Tibial nerve (tissue), 4 donors: ENCODE results near the gene YBX2. TPM values are rescaled to one million over a fixed set of nuclear protein-coding genes. Genes with fewer than 3 reads are reported as not detected.

Experiments used
- DNase-seq, 2 donors: peaks; one replicate each; pipeline ENCODE4 v3.0.0-alpha.2; 2019; ENCODE audit warnings: low spot score in 2 of 2
- H3K27ac ChIP-seq, 4 donors: fragments of 200-600 bp; sonication (generic) in 3 of 4; one replicate each; pipeline ENCODE4 v1.5.1; 2017 to 2019; ENCODE audit warnings: mild to moderate bottlenecking in 1 of 4
- H3K27me3 ChIP-seq, 2 donors: fragments of 200-600 bp; sonication (generic) in 1 of 2; one replicate each; pipeline versions ENCODE4 v1.5.1 to v1.6.0; 2017 to 2019
- H3K36me3 ChIP-seq, 3 donors: fragments of 200-600 bp; sonication (generic); one replicate each; pipeline ENCODE4 v1.5.1; 2018 to 2019
- H3K4me1 ChIP-seq, 4 donors: fragments of 200-600 bp; sonication (generic) in 3 of 4; one replicate each; pipeline ENCODE4 v1.5.1; 2017 to 2019
- H3K4me3 ChIP-seq, 4 donors: fragments of 200-600 bp; sonication (generic) in 3 of 4; one replicate each; pipeline ENCODE4 v1.5.1; 2017 to 2019; ENCODE audit warnings: mild to moderate bottlenecking in 1 of 4, moderate library complexity in 1 of 4
- H3K9me3 ChIP-seq, 4 donors: fragments of 200-600 bp; sonication (generic) in 3 of 4; one replicate each; pipeline ENCODE4 v1.5.1; 2017 to 2019
- CTCF ChIP-seq, 5 experiments: fragments of 200-600 bp in 3 of 5; fragments of 450-650 bp in 2 of 5; sonication (generic) in 3 of 5; IDR thresholded peaks; one replicate each; pipeline ENCODE4 v1.5.1; 2016 to 2019; ENCODE audit warnings: antibody characterized with exemption in 5 of 5, mild to moderate bottlenecking in 3 of 5, moderate library complexity in 2 of 5
- EP300 ChIP-seq, 2 donors: sonication (generic); formaldehyde crosslinking; IDR thresholded peaks; one replicate each; pipeline ENCODE4 v1.6.1; 2017; ENCODE audit warnings: antibody characterized with exemption in 2 of 2, mild to moderate bottlenecking in 1 of 2
- POLR2A ChIP-seq, 2 donors: fragments of 450-650 bp; IDR thresholded peaks; one replicate each; pipeline ENCODE4 v1.6.1; 2017; ENCODE audit warnings: antibody characterized with exemption in 2 of 2, mild to moderate bottlenecking in 2 of 2, moderate library complexity in 2 of 2
- WGBS, 2 donors: methylation state at CpG; one replicate each; pipeline ENCODE4 v1.1.5; 2018; 5-methylcytosine and 5-hydroxymethylcytosine counted together
- total RNA-seq, 4 donors: library from RNA; depleted of rRNA; stranded (reverse); fragments of >200 nt; gene quantifications; one replicate each; pipeline ENCODE4 v1.1.0, GENCODE V29; 2016

Gene YBX2
- total RNA-seq, 4 donors from 2014 or later = under 0.01 to 2.1 (median 0.52) TPM

- Histone ChIP-seq H3K4me3 (no peak overlapping the region), H3K4me1 (peaks cover 0 to 25% (median 17%) of the 10 kb centered on the region in 4 donors), H3K27ac (no peak overlapping the region), H3K36me3 (peaks cover 8 to 84% (median 26%) of the 10 kb centered on the region in 3 donors), H3K27me3 (no peaks in the 10 kb centered on the region), H3K9me3 (no peaks in the 10 kb centered on the region)
- TF ChIP-seq EP300 (IDR thresholded peaks at IDR 0.05) (no peak), CTCF (IDR thresholded peaks at IDR 0.05) (no peak), POLR2A (IDR thresholded peaks at IDR 0.05) (no peak)
- no peak for DNase-seq
- WGBS, 2 donors = 89 to 91% methylated on average over 10 of the region's 13 CpGs
These were observed 23.9 kb upstream of the YBX2 start for GRCh38 chr17:7318121-7318860.

DNA sequence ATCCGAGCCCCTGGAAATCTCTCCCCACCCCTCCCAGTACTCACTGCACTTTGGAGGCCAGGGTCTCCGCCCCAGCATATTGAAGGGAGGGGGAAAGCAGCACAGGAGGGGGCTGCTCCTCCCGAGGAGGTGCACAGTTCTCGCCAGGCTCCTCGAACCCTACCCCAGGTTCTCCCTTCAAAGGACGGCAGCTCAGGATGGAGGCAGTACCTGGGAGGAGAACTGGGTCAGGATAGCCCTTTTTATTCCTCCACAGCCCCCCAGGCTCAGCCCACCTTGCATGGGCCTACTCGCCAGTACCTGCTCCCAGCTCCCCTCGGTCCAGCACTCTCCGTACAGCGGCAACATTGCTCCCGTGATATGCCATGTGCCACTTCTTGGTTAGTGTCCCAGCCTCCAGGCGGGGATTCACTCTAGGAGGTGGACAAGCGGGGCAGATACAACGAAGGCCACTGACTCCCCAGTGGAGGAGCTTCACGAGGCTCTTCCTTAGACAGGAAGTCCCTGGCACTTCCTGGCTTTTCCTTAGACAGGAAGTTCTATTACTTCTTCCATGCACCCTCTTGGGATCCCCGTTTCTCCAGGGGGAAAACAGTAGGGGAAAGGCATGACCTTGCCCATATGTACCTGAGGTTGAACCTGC, 22.8 kb upstream of the YBX2 start:
- 85 to 88% methylated on average over 16 of the region's 16 CpGs for WGBS, 2 donors
- Histone ChIP-seq H3K9me3 (no peaks in the 10 kb centered on the region), H3K4me3 (no peak overlapping the region), H3K36me3 (peaks cover 10 to 84% (median 23%) of the 10 kb centered on the region in 3 donors), H3K4me1 (peaks cover 0 to 36% (median 23%) of the 10 kb centered on the region in 4 donors), H3K27me3 (no peaks in the 10 kb centered on the region), H3K27ac (no peak overlapping the region)
- TF ChIP-seq POLR2A (IDR thresholded peaks at IDR 0.05) (no peak), EP300 (IDR thresholded peaks at IDR 0.05) (no peak)
- DNase-seq = no peak

DNA sequence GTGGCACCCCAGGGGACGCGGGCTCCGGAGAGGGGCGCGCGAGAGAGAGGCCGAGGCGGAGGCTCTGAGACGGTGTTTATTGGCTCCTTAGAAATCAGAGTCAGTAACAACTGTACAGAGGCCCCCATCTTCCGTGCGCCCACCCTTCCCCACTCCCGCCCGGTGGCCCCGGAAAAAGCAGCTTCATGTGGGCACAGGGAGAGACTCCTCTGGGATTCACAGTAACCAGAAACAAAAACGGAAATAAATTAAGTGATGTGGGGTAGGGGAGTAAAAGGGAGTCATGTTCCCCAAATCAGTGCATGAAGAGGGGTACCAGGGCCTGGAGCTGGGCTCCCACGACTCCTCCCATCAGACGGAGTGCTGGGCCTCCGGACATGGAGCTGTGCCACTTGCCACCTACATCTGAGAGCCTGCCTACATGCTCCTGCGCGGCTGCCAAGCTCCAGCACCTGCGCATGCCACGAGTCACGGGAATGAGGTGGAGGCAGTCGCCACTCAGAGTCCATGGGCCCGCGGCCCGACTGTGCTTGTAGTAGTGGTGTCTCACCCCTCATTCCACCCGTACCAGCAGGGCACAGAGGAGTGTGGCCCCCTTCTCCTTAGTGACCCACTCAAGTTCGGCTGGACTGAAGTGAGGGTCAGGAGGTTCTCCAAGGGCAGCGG, 21.3 kb upstream of the YBX2 start:
- Histone ChIP-seq H3K4me3 (peak overlapping the region; percentile 83 to 95 (median 92)), H3K4me1 (peaks cover 0 to 47% (median 23%) of the 10 kb centered on the region in 4 donors), H3K27ac (peak overlapping the region; percentile 89 to 96 (median 93)), H3K9me3 (no peaks in the 10 kb centered on the region), H3K27me3 (no peaks in the 10 kb centered on the region), H3K36me3 (peaks cover 9 to 84% (median 23%) of the 10 kb centered on the region in 3 donors)
- no peak for DNase-seq
- TF ChIP-seq EP300 (IDR thresholded peaks at IDR 0.05) = peak in 1 of 2 donors; percentile 2
- TF ChIP-seq CTCF (IDR thresholded peaks at IDR 0.05) = no peak
- TF ChIP-seq POLR2A (IDR thresholded peaks at IDR 0.05) = no peak
- WGBS, 2 donors = 36 to 43% methylated on average over 18 to 30 of the region's 30 CpGs

- Histone ChIP-seq H3K4me1 (peaks cover 0 to 54% (median 26%) of the 10 kb centered on the region in 4 donors), H3K9me3 (no peaks in the 10 kb centered on the region), H3K27me3 (no peaks in the 10 kb centered on the region), H3K4me3 (peak within 1 kb of the TSS; percentile 83 to 95 (median 92)), H3K36me3 (peaks cover 7 to 84% (median 31%) of the 10 kb centered on the region in 3 donors), H3K27ac (peak within 1 kb of the TSS; percentile 89 to 96 (median 93))
- WGBS, 2 donors = 0% methylated on average over 24 to 83 of the region's 95 CpGs
- DNase-seq = peak; percentile 88
- peak in 2 of 5 experiments; percentile 33 to 45 for TF ChIP-seq CTCF (IDR thresholded peaks at IDR 0.05)
- peak; percentile 82 to 96 for TF ChIP-seq EP300 (IDR thresholded peaks at IDR 0.05)
- TF ChIP-seq POLR2A (IDR thresholded peaks at IDR 0.05) = peak; percentile 70 to 73
These were observed 20.5 kb upstream of the YBX2 start, which contains the start of gene GPS2 for GRCh38 chr17:7314719-7315569. Gene GPS2 (minus strand): TSS chr17:7315360. CDS start chr17:7315052, 308 bp downstream.
